Naive thymus-derived CD4-positive, alpha-beta T cell (primary cell): ENCODE measurements around the gene ISCU. TPM values are rescaled to one million over a fixed set of nuclear protein-coding genes. Genes with fewer than 3 reads are reported as not detected.
"Not testable (repeated sequence)": the region's sequence is repeated elsewhere in the genome, so short reads cannot be mapped to it uniquely, and the experiment has no call there.

Experiments
- ATAC-seq: fragments of 150-1000 bp; cut with Tn5 transposase; 2 replicates; pipeline ENCODE4 v1.10.0; 2021; ENCODE audit warnings: mild to moderate bottlenecking, moderate library complexity
- CTCF ChIA-PET: fragments of 350-600 bp; sonication (Branson Sonifier 250); formaldehyde crosslinking; loops from one replicate; lab custom pipeline; 2021; ENCODE audit warnings: antibody characterized with exemption; lab: Charles Lee
- POLR2A ChIA-PET: fragments of 350-600 bp; sonication (Branson Sonifier 250); formaldehyde crosslinking; loops from one replicate; lab custom pipeline; 2021; ENCODE audit warnings: antibody characterized with exemption, inconsistent platforms; lab: Charles Lee
- DNase-seq, 9 donors: peaks; one replicate each; pipeline versions ENCODE4 v3.0.0 to v3.0.0-alpha.2; 2020 to 2022; ENCODE audit warnings: mixed read lengths in 1 of 9
- H3K27ac ChIP-seq: one replicate; pipeline ENCODE4 v1.7.0; 2013; ENCODE audit warnings: mild to moderate bottlenecking, low read depth, low read length, moderate library complexity
- H3K27me3 ChIP-seq, 2 donors: one replicate each; pipeline ENCODE4 v1.7.0; 2013; ENCODE audit warnings: low read length in 2 of 2, mild to moderate bottlenecking in 2 of 2, moderate library complexity in 2 of 2; ENCODE audit not compliant: control insufficient read depth in 2 of 2, insufficient read depth in 2 of 2
- H3K36me3 ChIP-seq, 3 experiments: 1 replicate in 2 of 3; 2 replicates in 1 of 3; pipeline ENCODE4 v1.7.0; 2013; ENCODE audit warnings: low read length in 3 of 3, mild to moderate bottlenecking in 3 of 3, moderate library complexity in 1 of 3; ENCODE audit not compliant: insufficient read depth in 3 of 3, control insufficient read depth in 2 of 3
- H3K4me1 ChIP-seq, 2 donors: one replicate each; pipeline ENCODE4 v1.7.0; 2013; ENCODE audit warnings: low read length in 2 of 2, mild to moderate bottlenecking in 2 of 2, moderate library complexity in 1 of 2; ENCODE audit not compliant: control insufficient read depth in 2 of 2, insufficient read depth in 2 of 2
- H3K4me3 ChIP-seq: 2 replicates; pipeline ENCODE4 v1.7.0; 2013; ENCODE audit warnings: mild to moderate bottlenecking, low read length
- H3K9me3 ChIP-seq, 3 experiments: 1 replicate in 2 of 3; 2 replicates in 1 of 3; pipeline ENCODE4 v1.7.0; 2013; ENCODE audit warnings: low read length in 3 of 3; ENCODE audit not compliant: control insufficient read depth in 2 of 3
- H3K27ac Mint-ChIP-seq, 9 donors: one replicate each; pipeline ENCODE4 v1.8.0; 2020 to 2022; ENCODE audit warnings: mixed read lengths in 9 of 9, mild to moderate bottlenecking in 8 of 9, moderate library complexity in 5 of 9, inconsistent platforms in 2 of 9
- H3K27me3 Mint-ChIP-seq, 5 donors: one replicate each; pipeline ENCODE4 v1.8.0; 2021 to 2022; ENCODE audit warnings: mixed read lengths in 5 of 5, mild to moderate bottlenecking in 1 of 5
- H3K36me3 Mint-ChIP-seq, 5 donors: one replicate each; pipeline ENCODE4 v1.8.0; 2020 to 2022; ENCODE audit warnings: mixed read lengths in 5 of 5, mild to moderate bottlenecking in 3 of 5, inconsistent platforms in 1 of 5
- H3K4me1 Mint-ChIP-seq, 7 donors: one replicate each; pipeline ENCODE4 v1.8.0; 2020 to 2022; ENCODE audit warnings: mixed read lengths in 7 of 7, mild to moderate bottlenecking in 3 of 7, inconsistent platforms in 1 of 7
- H3K4me3 Mint-ChIP-seq, 10 donors: one replicate each; pipeline ENCODE4 v1.8.0; 2020 to 2022; ENCODE audit warnings: mild to moderate bottlenecking in 10 of 10, mixed read lengths in 10 of 10, moderate library complexity in 6 of 10, inconsistent platforms in 2 of 10
- H3K9me3 Mint-ChIP-seq, 11 donors: one replicate each; pipeline ENCODE4 v1.8.0; 2020 to 2022; ENCODE audit warnings: mixed read lengths in 11 of 11, mild to moderate bottlenecking in 4 of 11, inconsistent platforms in 1 of 11, moderate library complexity in 1 of 11
- intact Hi-C, 2 donors: fragments of 100-400 bp; cut with micrococcal nuclease; formaldehyde crosslinking; loops; one replicate each; pipeline ENCODE4 v1.15.1; 2023
- polyA plus RNA-seq, 2 donors: library from polyadenylated mRNA; unstranded; fragments of 300-500 nt; fragmentation: Illumina TruSeq; gene quantifications; one replicate each; pipeline ENCODE4 v1.2.3, GENCODE V29; 2021
- total RNA-seq, 6 experiments: library from RNA in 5 of 6; stranded (reverse) in 5 of 6; gene quantifications; 1 replicate in 5 of 6; 2 replicates in 1 of 6; pipeline ENCODE4 v1.2.3 and lab custom pipeline; 2021 to 2026

Gene ISCU
- total and polyA plus RNA-seq, 7 experiments from 2014 or later, result 51.7 to 401 (median 197) TPM

DNA sequence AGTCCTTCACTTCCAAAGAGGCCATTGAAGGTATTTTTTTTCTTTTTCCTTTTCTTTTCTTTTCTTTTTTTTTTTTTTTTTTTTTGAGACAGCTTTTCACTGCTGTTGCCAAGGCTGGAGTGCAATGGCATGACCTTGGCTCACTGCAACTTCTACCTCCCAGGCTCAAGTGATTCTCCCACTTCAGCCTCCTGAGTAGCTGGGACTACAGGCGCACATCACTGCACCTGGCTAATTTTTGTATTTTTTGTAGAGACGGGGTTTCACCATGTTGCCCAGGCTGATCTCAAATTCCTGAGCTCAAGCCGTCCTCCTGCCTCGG is 56.5 kb downstream of the ISCU start:
- H3K36me3 Mint-ChIP-seq, result peaks cover 4 to 57% (median 26%) of the 10 kb centered on the region in 5 donors
- H3K27me3 ChIP-seq, ATAC-seq, H3K27me3 Mint-ChIP-seq, H3K9me3 ChIP-seq, H3K4me3 ChIP-seq, DNase-seq: not testable (repeated sequence)
- peak overlapping the region; percentile 65 for H3K27ac ChIP-seq
- H3K36me3 ChIP-seq, result peaks cover 20 to 39% (median 30%) of the 10 kb centered on the region in 3 experiments
- peak overlapping the region in 8 of 9 donors; percentile 12 to 92 (median 79) for H3K27ac Mint-ChIP-seq
- intact Hi-C loops, result loop anchor here (1.0 to 10.0 kb wide), 17 partner anchors 13 to 857 kb away; partner anchors contain the start of genes PRDM4 (in 2 of the 2), CORO1C (in 1 of the 2), FICD (in 1 of the 2) and SELPLG (in 1 of the 2)
- ChIA-PET CTCF (interaction anchor here (0.6 to 8.1 kb wide), 14 partner anchors 9 to 184 kb away, joined by 3 to 149 read pairs (median 11); partner anchors contain the start of genes ISCU, SART3 and SELPLG), POLR2A (interaction anchor here (0.6 to 10.5 kb wide), 5 partner anchors 13 to 58 kb away, joined by 3 to 132 read pairs (median 14); partner anchors contain the start of genes ISCU, SART3 and SELPLG)
- peaks cover 0 to 12% (median 0%) of the 10 kb centered on the region in 11 donors for H3K9me3 Mint-ChIP-seq
- H3K4me1 Mint-ChIP-seq, result peaks cover 48 to 78% (median 70%) of the 10 kb centered on the region in 7 donors
- H3K4me3 Mint-ChIP-seq, result peak overlapping the region in 2 of 10 donors; percentile 33 to 53
- peaks cover 34 to 44% of the 10 kb centered on the region in 2 donors for H3K4me1 ChIP-seq

Other genes starting within 250 kb of the ISCU start
- 1 to 10 TPM in 3 of 5 experiments, under 1 TPM in 1, not detected in 1; 0.64 to 8.8 (median 2.0) TPM for gene CMKLR1, start 223.3 kb upstream of the ISCU start, total RNA-seq
- under 1 TPM in 1 of 2 donors, not detected in 1; 0.06 TPM for gene CMKLR1, start 223.3 kb upstream of the ISCU start, polyA plus RNA-seq
- 1 to 10 TPM; 2.8 to 9.7 (median 6.9) TPM for gene FICD, start 47.3 kb upstream of the ISCU start, total RNA-seq
- 1 to 10 TPM; 1.6 to 2.7 TPM for gene FICD, start 47.3 kb upstream of the ISCU start, polyA plus RNA-seq
- gene SART3, start 1.4 kb upstream of the ISCU start, total RNA-seq, result 10 to 100 TPM; 80.0 to 99.3 (median 87.6) TPM
- gene SART3, start 1.4 kb upstream of the ISCU start, polyA plus RNA-seq, result 10 to 100 TPM; 34.3 to 49.2 TPM
- 1 to 10 TPM in 2 of 5 experiments, under 1 TPM in 2, not detected in 1; 0.27 to 1.6 (median 0.81) TPM for gene TMEM119, start 35.5 kb downstream of the ISCU start, total RNA-seq
- under 1 TPM; 0.13 to 0.59 TPM for gene TMEM119, start 35.5 kb downstream of the ISCU start, polyA plus RNA-seq
- gene SELPLG, start 71.3 kb downstream of the ISCU start, total RNA-seq, result 100 to 1,000 TPM in 4 of 5 experiments, 10 to 100 TPM in 1; 54.3 to 217 (median 154) TPM
- 100 to 1,000 TPM; 530 to 831 TPM for gene SELPLG, start 71.3 kb downstream of the ISCU start, polyA plus RNA-seq
- 10 to 100 TPM in 3 of 5 experiments, 1 to 10 TPM in 2; 7.6 to 71.8 (median 15.7) TPM for gene CORO1C, start 168.9 kb downstream of the ISCU start, total RNA-seq
- 1 to 10 TPM; 2.5 to 4.0 TPM for gene CORO1C, start 168.9 kb downstream of the ISCU start, polyA plus RNA-seq